Kidney epithelial cell (primary cell): ENCODE results near the gene JADE3. TPM values are rescaled to one million over a fixed set of nuclear protein-coding genes. Genes with fewer than 3 reads are reported as not detected.

Experiments used
- DNase-seq: peaks from one replicate; pipeline ENCODE4 v3.0.0-alpha.2; 2010; ENCODE audit warnings: low read depth
- H3K27me3 ChIP-seq: 2 replicates; pipeline ENCODE4 v1.6.0; 2011; ENCODE audit warnings: low read length; ENCODE audit not compliant: control insufficient read depth, insufficient read depth
- H3K36me3 ChIP-seq: 2 replicates; pipeline ENCODE4 v1.5.1; 2011; ENCODE audit warnings: low read length; ENCODE audit not compliant: control insufficient read depth, insufficient read depth
- H3K4me3 ChIP-seq: 2 replicates; pipeline ENCODE4 v1.5.1; 2011; ENCODE audit warnings: low read depth, mild to moderate bottlenecking, control low read depth, low read length
- CTCF ChIP-seq: IDR thresholded peaks from 2 replicates; pipeline ENCODE4 v1.5.1; 2011; ENCODE audit warnings: mild to moderate bottlenecking, moderate library complexity, low read length, control low read depth, inconsistent platforms; ENCODE audit not compliant: insufficient read depth, poor library complexity, severe bottlenecking
- total RNA-seq: library from RNA; depleted of rRNA; stranded (reverse); fragments of >200 nt; gene quantifications from 2 replicates; pipeline ENCODE4 v1.2.3, GENCODE V29; 2015

The JADE3 gene
- total RNA-seq, 1 donor from 2014 or later = 9.4 TPM

DNA sequence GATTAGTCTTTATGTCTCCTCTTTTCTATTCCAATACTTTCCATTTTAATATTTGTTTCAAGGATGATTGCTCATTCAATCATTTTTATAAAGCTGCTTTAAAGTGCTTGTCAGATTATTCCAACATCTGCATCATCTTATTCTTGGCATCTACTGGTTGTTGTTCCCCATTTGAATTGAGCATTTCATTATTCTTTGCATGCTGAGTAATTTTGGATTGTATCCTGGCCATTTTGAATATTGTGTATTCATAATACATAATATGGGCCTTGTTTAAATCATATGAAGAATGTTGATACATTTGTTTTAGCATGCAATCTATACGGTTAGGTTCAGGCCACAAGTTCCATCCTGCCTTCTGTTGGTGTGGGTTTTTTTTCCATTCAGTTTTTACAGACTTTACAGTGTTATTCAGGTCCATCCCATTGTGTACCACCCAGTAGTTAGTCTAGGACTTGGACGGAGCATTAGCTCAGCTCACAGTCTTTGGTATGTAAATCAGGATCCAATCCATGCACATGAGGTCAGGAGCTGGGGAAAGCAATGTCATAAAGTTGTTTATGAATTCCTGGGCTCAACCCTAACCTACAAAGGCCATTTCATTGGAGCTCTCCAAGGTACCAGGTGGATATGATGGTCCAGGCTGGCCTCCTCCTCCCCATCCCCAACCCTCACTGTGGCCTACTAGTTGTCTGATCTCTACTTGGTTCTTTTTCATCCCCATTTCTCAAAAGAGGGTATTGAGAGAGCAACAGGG lies 186.3 kb downstream of the JADE3 start:
- DNase-seq = no peak
- no peak for TF ChIP-seq CTCF
- H3K27me3 ChIP-seq = no peaks in the 10 kb centered on the region
- H3K4me3 ChIP-seq = no peak overlapping the region
- no peaks in the 10 kb centered on the region for H3K36me3 ChIP-seq

DNA sequence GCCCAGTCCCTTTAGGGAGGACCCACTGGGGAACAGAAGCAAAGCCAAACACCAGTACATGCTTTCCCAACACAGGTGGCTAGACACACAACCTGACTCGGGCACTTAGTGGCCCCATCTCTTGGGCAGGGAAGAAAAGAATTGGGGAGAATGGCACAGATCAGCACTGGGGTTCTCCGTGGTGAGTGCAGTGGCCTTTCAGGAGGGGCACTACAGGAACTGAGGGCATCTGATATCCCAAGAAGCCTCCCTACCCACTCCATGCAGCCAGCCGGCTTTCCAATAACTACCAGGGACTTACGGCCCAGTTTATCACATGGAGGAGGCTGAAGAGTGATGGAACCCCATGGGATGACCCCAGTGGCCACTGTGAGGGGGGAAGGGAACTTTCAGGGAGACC lies 189.0 kb downstream of the JADE3 start:
- DNase-seq = no peak
- TF ChIP-seq CTCF = no peak
- Histone ChIP-seq H3K36me3 (no peaks in the 10 kb centered on the region), H3K4me3 (no peak overlapping the region), H3K27me3 (no peaks in the 10 kb centered on the region)

Other genes with a start within 250 kb of the JADE3 start
- 9.8 and 12.3 TPM in 2 replicates for gene SLC9A7, start 153.3 kb upstream of the JADE3 start, total RNA-seq
- 15.3 and 15.6 TPM in 2 replicates for gene RP2, start 75.4 kb upstream of the JADE3 start, total RNA-seq
- gene RGN, start 166.0 kb downstream of the JADE3 start, total RNA-seq = 1.8 and 4.4 TPM in 2 replicates
- 46.2 and 60.0 TPM in 2 replicates for gene NDUFB11, start 232.3 kb downstream of the JADE3 start, total RNA-seq
- 34.5 and 48.1 TPM in 2 replicates for gene RBM10, start 232.8 kb downstream of the JADE3 start, total RNA-seq